PC-3 (cell line): ENCODE data around the gene PPP1R8. TPM values are rescaled to one million over a fixed set of nuclear protein-coding genes. Genes with fewer than 3 reads are reported as not detected.
"Not testable (repeated sequence)": the region's sequence is repeated elsewhere in the genome, so short reads cannot be mapped to it uniquely, and the experiment has no call there.

Experiments
- ATAC-seq: fragments of 200-7000 bp; cut with Tn5 transposase; 2 replicates; pipeline ENCODE4 v1.9.1; 2020; ENCODE audit warnings: mild to moderate bottlenecking, moderate library complexity
- BruUV-seq: library from RNA; stranded (reverse); fragments of 400-500 nt; replicated peaks from 2 replicates; lab custom pipeline; 2021; lab: Mats Ljungman, UMichigan
- CTCF ChIA-PET: fragments of 300-600 bp; sonication (Branson Sonifier 250); formaldehyde crosslinking; loops from one replicate; lab custom pipeline; 2022; ENCODE audit warnings: antibody characterized with exemption; lab: Charles Lee
- POLR2A ChIA-PET: fragments of 300-600 bp; sonication (Branson Sonifier 250); formaldehyde crosslinking; loops from one replicate; lab custom pipeline; 2022; ENCODE audit warnings: antibody characterized with exemption; ENCODE audit not compliant: unreplicated experiment; lab: Charles Lee
- DNase-seq: peaks from one replicate; pipeline ENCODE4 v3.0.0-alpha.2; 2015
- H2AFZ ChIP-seq: fragments of 300-600 bp; sonication (generic); 2 replicates; pipeline ENCODE4 v1.6.0; 2016; ENCODE audit warnings: antibody characterized with exemption, low read length
- H3F3A ChIP-seq: fragments of 300-600 bp; sonication (generic); one replicate; pipeline ENCODE4 v1.6.0; 2017; ENCODE audit warnings: antibody characterized with exemption, low read length, control low read depth, mild to moderate bottlenecking; ENCODE audit not compliant: unreplicated experiment
- H3K27ac ChIP-seq: fragments of 300-600 bp; sonication (generic); 2 replicates; pipeline ENCODE4 v1.5.1; 2016; ENCODE audit warnings: mild to moderate bottlenecking, low read length
- H3K27me3 ChIP-seq: fragments of 300-600 bp; sonication (generic); 2 replicates; pipeline ENCODE4 v1.6.1; 2016; ENCODE audit warnings: low read length, mixed read lengths
- H3K36me3 ChIP-seq: fragments of 300-600 bp; sonication (generic); 2 replicates; pipeline ENCODE4 v1.6.1; 2016; ENCODE audit warnings: low read depth, mixed run types, low read length, mixed read lengths
- H3K4me1 ChIP-seq: fragments of 300-600 bp; sonication (generic); 2 replicates; pipeline ENCODE4 v1.5.1; 2016; ENCODE audit warnings: low read length; ENCODE audit not compliant: insufficient read depth
- H3K4me2 ChIP-seq: fragments of 300-600 bp; sonication (generic); 2 replicates; pipeline ENCODE4 v1.6.0; 2016; ENCODE audit warnings: low read length
- H3K4me3 ChIP-seq: fragments of 300-600 bp; sonication (generic); 2 replicates; pipeline ENCODE4 v1.5.1; 2016; ENCODE audit warnings: mild to moderate bottlenecking, low read length, mixed read lengths
- H3K79me2 ChIP-seq: fragments of 300-600 bp; sonication (generic); 2 replicates; pipeline ENCODE4 v1.6.1; 2017; ENCODE audit warnings: low read length, mixed read lengths
- H3K9ac ChIP-seq: fragments of 300-600 bp; sonication (generic); 2 replicates; pipeline ENCODE4 v1.6.0; 2016; ENCODE audit warnings: mild to moderate bottlenecking, low read length
- H3K9me2 ChIP-seq: fragments of 300-600 bp; sonication (generic); replicated peaks from 2 replicates; pipeline ENCODE4 v1.6.1; 2016; ENCODE audit warnings: mixed run types, low read length, mixed read lengths
- H3K9me3 ChIP-seq: fragments of 300-600 bp; sonication (generic); 2 replicates; pipeline ENCODE4 v1.6.1; 2016; ENCODE audit warnings: low read length, mixed read lengths
- H4K20me1 ChIP-seq: fragments of 300-600 bp; sonication (generic); 2 replicates; pipeline ENCODE4 v1.6.1; 2016; ENCODE audit warnings: low read length, mixed read lengths
- EZH2 ChIP-seq: fragments of 300-600 bp; sonication (generic); IDR thresholded peaks from one replicate; pipeline ENCODE4 v1.6.1; 2017; ENCODE audit warnings: antibody characterized with exemption, mild to moderate bottlenecking, low read length; ENCODE audit not compliant: unreplicated experiment
- EZH2phosphoT487 ChIP-seq: fragments of 300-600 bp; sonication (generic); IDR thresholded peaks from 2 replicates; pipeline ENCODE4 v1.6.1; 2018; ENCODE audit warnings: mild to moderate bottlenecking, antibody characterized with exemption, low read length, borderline replicate concordance
- intact Hi-C: fragments of 100-400 bp; cut with micrococcal nuclease; formaldehyde crosslinking; loops from 2 replicates; pipeline ENCODE4 v1.9.0; 2023
- total RNA-seq: library from RNA; depleted of rRNA; stranded (reverse); fragments of >200 nt; gene quantifications from 2 replicates; pipeline ENCODE4 v1.2.3, GENCODE V29; 2014
- TF ChIP-seq, protein P1 (sequence below): fragments of 300-600 bp; sonication (generic); conservative IDR thresholded peaks from 2 replicates; pipeline ENCODE4 v1.5.1; 2017; ENCODE audit warnings: antibody characterized with exemption, low read depth, mild to moderate bottlenecking, low read length

The PPP1R8 gene
- total RNA-seq, 1 experiment from 2014 or later = 85.0 TPM

GRCh38 chr1:27789540-27790041, 41.0 kb upstream of the PPP1R8 start:
- H3K9ac ChIP-seq = no peak overlapping the region
- no TSS peak for BruUV-seq
- no peaks in the 10 kb centered on the region for H3F3A ChIP-seq
- H3K27me3 ChIP-seq = no peaks in the 10 kb centered on the region
- no peak for TF ChIP-seq EZH2
- TF ChIP-seq, protein P1, sequence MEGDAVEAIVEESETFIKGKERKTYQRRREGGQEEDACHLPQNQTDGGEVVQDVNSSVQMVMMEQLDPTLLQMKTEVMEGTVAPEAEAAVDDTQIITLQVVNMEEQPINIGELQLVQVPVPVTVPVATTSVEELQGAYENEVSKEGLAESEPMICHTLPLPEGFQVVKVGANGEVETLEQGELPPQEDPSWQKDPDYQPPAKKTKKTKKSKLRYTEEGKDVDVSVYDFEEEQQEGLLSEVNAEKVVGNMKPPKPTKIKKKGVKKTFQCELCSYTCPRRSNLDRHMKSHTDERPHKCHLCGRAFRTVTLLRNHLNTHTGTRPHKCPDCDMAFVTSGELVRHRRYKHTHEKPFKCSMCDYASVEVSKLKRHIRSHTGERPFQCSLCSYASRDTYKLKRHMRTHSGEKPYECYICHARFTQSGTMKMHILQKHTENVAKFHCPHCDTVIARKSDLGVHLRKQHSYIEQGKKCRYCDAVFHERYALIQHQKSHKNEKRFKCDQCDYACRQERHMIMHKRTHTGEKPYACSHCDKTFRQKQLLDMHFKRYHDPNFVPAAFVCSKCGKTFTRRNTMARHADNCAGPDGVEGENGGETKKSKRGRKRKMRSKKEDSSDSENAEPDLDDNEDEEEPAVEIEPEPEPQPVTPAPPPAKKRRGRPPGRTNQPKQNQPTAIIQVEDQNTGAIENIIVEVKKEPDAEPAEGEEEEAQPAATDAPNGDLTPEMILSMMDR = no peak
- no peak for TF ChIP-seq EZH2phosphoT487
- ChIA-PET POLR2A (no interaction called here), CTCF (no interaction called here)
- peaks cover 5% of the 10 kb centered on the region; the same call in 1 of the 2 replicates for H3K79me2 ChIP-seq
- H3K4me1 ChIP-seq = peaks cover 7% of the 10 kb centered on the region; the same call in 1 of the 2 replicates
- H3K4me3 ChIP-seq = no peak overlapping the region
- no peak overlapping the region for H3K4me2 ChIP-seq
- intact Hi-C loops = no loop called here
- H3K36me3 ChIP-seq = peaks cover 16% of the 10 kb centered on the region
- DNase-seq (no peak), ATAC-seq (no peak)
- no peaks in the 10 kb centered on the region for H4K20me1 ChIP-seq
- no peaks in the 10 kb centered on the region for H3K9me2 ChIP-seq
- no peak overlapping the region for H3K27ac ChIP-seq
- no peaks in the 10 kb centered on the region for H3K9me3 ChIP-seq
- no peak overlapping the region for H2AFZ ChIP-seq

GRCh38 chr1:27790270-27790669, 40.3 kb upstream of the PPP1R8 start:
- H3K9me3 ChIP-seq, H3K4me1 ChIP-seq, intact Hi-C loops, H3K9ac ChIP-seq, H2AFZ ChIP-seq, POLR2A ChIA-PET, H3K27ac ChIP-seq, H3K27me3 ChIP-seq, CTCF ChIA-PET, H3K9me2 ChIP-seq, DNase-seq, H3F3A ChIP-seq, H3K79me2 ChIP-seq, H3K4me2 ChIP-seq, BruUV-seq, ATAC-seq, H4K20me1 ChIP-seq, H3K4me3 ChIP-seq: not testable (repeated sequence)
- peaks cover 19% of the 10 kb centered on the region for H3K36me3 ChIP-seq

GRCh38 chr1:27795601-27796000, 35.0 kb upstream of the PPP1R8 start:
- Histone ChIP-seq H3K9me3 (no peaks in the 10 kb centered on the region), H3F3A (no peaks in the 10 kb centered on the region), H3K4me3 (no peak overlapping the region), H3K9ac (no peak overlapping the region), H3K27me3 (no peaks in the 10 kb centered on the region), H2AFZ (no peak overlapping the region), H3K4me1 (peaks cover 7% of the 10 kb centered on the region), H3K27ac (peak overlapping the region; percentile 24), H3K79me2 (no peaks in the 10 kb centered on the region), H4K20me1 (no peaks in the 10 kb centered on the region), H3K9me2 (no peaks in the 10 kb centered on the region), H3K36me3 (peaks cover 20% of the 10 kb centered on the region), H3K4me2 (no peak overlapping the region)
- ChIA-PET POLR2A (no interaction called here), CTCF (no interaction called here)
- DNase-seq (peak; percentile 32), ATAC-seq (peak; percentile 76)
- intact Hi-C loops = no loop called here
- BruUV-seq = no TSS peak
- no peak for TF ChIP-seq EZH2
- no peak for TF ChIP-seq EZH2phosphoT487
- TF ChIP-seq, protein P1 = no peak
